CD4-positive, alpha-beta T cell treated with Interleukin-21 for 1 hour (primary cell): Measurements from ENCODE around the gene PANX3.
A peak's percentile ranks its signal among the peaks of the same experiment; 100 is the strongest.

Experiments
- DNase-seq: peaks from one replicate; pipeline ENCODE4 v3.0.0-alpha.2; 2020

Gene PANX3

GRCh38 chr11:124622531-124623451 is 11.6 kb downstream of the PANX3 start, which contains the start of gene TBRG1:
TSS of gene TBRG1 (plus strand) at chr11:124622864. CDS start at chr11:124623084, 220 bp downstream.
- DNase-seq = peak; percentile 86

GRCh38 chr11:124623861-124624525 is 12.8 kb downstream of the PANX3 start:
- DNase-seq = no peak

GRCh38 chr11:124625504-124626168 is 14.4 kb downstream of the PANX3 start:
- DNase-seq = no peak

GRCh38 chr11:124627546-124627945 is 16.3 kb downstream of the PANX3 start:
- DNase-seq = no peak

GRCh38 chr11:124629961-124630360 is 18.7 kb downstream of the PANX3 start:
- no peak for DNase-seq

GRCh38 chr11:124633355-124633754 is 22.1 kb downstream of the PANX3 start:
- no peak for DNase-seq

- no peak for DNase-seq
Observed at GRCh38 chr11:124635932-124636331, 24.7 kb downstream of the PANX3 start.

- no peak for DNase-seq
Observed at GRCh38 chr11:124638500-124638899, 27.3 kb downstream of the PANX3 start.

- no peak for DNase-seq
Observed at GRCh38 chr11:124639186-124639585, 28.0 kb downstream of the PANX3 start.

- DNase-seq = no peak
Observed at GRCh38 chr11:124640666-124641065, 29.4 kb downstream of the PANX3 start.

- DNase-seq = no peak
Observed at GRCh38 chr11:124642628-124643027, 31.4 kb downstream of the PANX3 start.

GRCh38 chr11:124643042-124643604 is 31.9 kb downstream of the PANX3 start:
- DNase-seq = no peak

GRCh38 chr11:124643605-124644425 is 32.6 kb downstream of the PANX3 start:
- DNase-seq = no peak

- peak; percentile 42 for DNase-seq
Observed at GRCh38 chr11:124644426-124645280, 33.4 kb downstream of the PANX3 start.

- no peak for DNase-seq
Observed at GRCh38 chr11:124646148-124646547, 34.9 kb downstream of the PANX3 start.

- DNase-seq = no peak
Observed at GRCh38 chr11:124648610-124649009, 37.4 kb downstream of the PANX3 start.

GRCh38 chr11:124656774-124657630 is 45.8 kb downstream of the PANX3 start:
- DNase-seq = no peak

- DNase-seq = no peak
Observed at GRCh38 chr11:124657904-124658303, 46.7 kb downstream of the PANX3 start.

GRCh38 chr11:124658501-124658900 is 47.3 kb downstream of the PANX3 start:
- no peak for DNase-seq

GRCh38 chr11:124658986-124659385 is 47.8 kb downstream of the PANX3 start:
- DNase-seq = no peak
